Central memory CD4-positive, alpha-beta T cell (primary cell): ENCODE measurements around the gene AOPEP.

Source experiments
- DNase-seq: peaks from one replicate; pipeline ENCODE4 v3.0.0; 2022

The AOPEP gene

DNA sequence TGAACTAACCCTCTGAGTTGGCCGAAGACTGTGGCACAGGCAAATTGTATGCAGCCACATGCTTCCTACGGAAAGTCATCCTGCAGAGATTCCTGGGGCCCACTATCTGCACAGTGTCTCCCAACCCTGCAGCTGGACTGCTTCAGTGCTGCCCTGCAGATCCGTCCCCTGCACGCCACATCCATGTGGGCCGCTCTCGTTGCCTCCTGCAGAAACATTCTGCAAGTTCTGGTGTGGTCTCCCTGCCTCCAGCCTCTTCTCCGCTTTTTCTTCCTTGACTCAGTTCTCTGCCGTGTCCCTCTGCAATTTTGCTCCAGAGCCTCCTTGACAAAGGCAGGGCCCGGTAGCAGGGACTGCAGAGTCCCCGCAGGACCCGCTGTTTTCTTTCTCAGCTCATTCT lies 249.0 kb downstream of the AOPEP start:
- DNase-seq: no peak

DNA sequence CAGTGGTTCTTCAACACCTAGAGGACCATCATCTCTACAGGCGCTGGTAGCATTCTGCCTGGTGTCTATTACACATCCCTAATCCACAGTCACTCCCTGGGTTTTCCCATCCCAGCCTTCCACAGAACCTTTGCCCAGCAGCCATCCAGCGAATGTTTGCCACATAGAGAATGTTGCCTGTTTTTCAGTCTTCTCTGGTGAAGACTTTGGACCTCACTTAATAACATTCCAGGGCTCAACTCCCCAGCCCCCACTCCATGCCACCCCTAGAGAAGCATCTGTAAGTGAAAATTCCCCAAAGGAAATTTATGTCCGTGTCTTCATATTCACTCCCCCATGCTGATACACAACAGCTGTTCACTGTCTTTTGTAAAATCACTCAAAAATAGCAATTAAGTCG lies 249.6 kb downstream of the AOPEP start:
- DNase-seq: no peak

DNA sequence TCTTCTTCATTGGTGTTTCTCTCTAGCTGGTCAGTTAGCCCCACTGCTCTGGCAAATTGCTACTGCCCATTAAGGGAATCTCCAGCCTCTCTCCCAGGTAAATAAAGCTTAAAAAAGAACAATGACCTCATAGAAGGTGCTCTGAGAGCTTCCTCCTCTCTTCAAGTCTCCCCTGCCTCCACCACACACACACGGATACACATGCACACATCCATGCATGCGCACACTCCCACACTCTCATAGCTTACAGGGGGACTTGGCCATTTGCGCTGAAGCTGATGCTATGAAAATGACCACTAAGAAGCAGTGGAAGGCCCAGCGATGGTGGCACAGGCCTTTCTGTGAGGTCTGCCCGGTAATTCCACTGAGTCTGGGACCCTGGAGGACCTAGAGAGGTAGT lies 250.9 kb downstream of the AOPEP start:
- no peak for DNase-seq

DNA sequence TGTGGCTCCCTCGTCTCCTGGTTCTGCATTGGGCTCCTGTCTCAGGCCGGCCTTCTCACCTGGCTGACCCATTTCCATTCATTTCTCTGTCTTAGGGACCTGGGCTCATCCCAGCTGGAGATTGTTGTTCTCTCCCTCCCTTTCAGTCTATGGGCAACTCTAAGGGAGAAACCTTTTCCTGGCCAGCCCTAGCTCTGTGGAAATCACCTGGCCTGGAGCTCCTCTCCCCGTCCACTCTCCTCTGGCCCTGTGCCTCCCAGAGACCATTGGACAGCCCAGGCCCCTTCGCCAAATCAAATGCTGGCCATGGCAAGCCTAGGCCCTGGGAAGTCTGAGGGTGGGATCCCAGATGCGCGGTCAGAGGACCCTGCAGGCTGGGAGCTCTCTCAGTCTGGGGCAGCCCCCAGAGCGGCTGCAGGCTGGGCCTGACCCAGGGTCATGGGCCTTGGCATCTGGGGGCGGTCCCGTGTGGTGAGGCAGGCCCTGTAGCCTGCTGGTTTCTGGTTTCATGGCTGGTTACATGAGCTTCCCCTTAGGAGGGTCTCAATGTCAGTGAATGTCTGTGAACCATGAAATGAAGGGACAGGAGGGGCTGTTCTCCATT lies 253.5 kb downstream of the AOPEP start:
- DNase-seq: no peak

DNA sequence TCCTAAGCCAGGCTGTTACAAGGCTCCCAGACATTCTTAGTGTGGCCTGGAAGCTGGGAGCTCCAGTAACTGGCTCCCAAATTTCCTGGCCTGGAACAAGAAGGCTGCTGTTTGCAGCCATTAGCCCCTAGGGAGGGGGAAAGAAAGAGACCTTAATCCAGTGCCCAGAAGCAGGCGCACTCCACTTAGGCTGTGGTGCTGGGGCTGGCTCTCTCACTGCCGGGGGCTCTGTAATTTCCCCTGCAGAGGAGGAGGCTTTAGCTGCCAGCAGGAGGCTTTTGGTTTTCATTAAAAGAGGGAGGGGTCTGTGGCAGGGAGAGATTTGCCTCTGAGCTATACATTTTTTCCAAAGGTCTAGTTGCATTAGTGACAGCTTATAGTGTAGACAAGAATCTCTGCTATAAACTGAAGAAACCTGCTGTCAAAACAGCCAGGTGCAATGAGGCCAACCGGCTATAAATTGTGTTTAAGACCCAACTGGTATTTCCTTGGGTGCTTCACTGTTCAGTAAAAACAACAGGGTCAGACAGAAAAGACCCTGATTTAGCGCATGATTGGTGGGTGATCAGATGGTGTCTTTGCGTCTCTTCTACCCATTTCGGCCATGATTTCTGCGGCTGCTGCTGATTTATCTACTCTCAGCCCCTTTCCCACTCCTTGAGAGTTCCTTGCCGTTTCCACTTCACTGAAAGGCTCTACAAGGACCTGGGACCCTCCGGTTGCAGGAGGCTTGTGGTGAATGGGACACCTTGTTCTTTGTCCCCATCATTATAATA lies 254.6 kb downstream of the AOPEP start:
- DNase-seq: no peak

DNA sequence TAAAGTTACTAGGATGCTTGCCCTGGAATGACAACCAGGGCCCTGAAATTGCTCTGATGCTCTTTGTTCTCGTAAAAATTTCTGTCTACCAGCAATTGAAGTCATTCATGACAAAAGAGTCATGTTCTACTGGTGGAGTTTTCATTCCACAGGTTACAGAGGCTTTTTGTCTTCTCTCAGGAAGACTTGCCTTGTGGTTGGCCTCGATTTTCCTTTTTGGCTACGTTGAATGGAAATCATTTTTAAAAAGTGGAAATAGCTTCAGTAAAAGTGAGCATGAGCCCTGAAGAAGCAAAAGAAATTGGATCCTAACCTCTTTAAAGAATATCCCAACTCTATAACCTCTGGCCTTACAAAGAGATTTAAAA lies 255.2 kb downstream of the AOPEP start:
- DNase-seq: no peak

DNA sequence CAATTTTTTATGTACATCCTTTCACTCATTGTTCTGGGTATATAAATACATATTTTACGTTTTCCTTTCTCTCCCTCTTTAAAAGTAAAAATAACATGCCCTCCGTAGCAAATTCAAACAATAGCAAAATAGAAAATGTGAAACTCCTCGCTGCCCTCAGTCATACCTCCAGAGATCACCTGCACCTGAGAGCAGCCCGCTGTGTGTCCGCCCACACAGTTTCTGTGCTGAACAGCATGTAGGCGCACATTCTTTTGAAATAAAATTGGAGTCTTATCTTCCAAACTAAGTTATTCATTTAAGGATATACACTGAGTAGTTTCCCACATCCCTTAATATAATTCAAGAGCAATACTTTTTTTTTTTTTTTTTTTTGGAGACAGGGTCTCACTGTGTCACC lies 255.7 kb downstream of the AOPEP start:
- no peak for DNase-seq

DNA sequence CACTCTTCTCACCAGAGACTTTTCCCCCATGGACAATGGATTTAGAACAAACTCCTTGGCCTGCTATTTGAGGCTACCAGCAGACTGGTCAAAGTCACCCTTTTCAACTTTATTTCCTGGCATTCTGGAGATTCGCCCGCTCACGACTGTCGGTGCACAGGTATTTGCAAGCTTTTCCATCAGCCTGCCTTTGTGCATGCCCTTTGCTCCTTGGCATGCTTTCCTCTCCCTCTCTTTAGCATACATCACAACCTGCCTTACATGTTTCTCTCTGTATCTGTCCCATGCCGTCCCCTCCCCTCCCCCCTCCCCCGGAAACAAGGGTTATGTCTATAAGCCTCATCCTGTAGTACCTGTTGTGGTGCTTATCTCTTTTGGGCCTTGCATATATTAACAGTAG lies 257.1 kb downstream of the AOPEP start:
- DNase-seq: no peak

DNA sequence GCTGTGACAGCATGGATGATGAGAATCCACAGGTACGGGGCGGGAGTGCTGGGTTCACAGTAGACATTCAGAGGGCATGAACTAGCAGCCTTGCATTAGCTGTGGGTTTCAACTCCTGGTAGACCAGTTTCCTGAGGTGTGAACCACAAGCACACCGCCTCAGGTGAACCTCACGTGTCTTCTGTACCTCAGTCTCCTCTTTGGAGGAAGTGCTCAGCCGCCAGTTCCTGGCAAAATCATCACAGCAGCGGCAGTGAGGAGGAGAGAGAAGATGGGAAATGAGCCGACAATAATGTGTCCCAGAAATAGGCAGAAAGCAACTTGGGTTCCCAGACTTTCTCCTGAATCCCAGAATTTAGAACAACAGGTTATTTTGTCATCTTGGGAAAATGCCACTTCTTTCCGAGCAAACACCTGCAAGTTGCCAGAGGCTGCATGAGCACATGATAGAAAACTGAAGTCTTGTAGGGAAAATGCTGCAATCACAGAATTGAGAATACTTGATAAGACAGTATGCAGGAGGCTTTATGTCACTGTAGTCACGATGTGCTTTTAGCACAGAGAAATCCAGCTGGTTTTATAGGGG lies 258.5 kb downstream of the AOPEP start:
- peak; percentile 6 for DNase-seq

DNA sequence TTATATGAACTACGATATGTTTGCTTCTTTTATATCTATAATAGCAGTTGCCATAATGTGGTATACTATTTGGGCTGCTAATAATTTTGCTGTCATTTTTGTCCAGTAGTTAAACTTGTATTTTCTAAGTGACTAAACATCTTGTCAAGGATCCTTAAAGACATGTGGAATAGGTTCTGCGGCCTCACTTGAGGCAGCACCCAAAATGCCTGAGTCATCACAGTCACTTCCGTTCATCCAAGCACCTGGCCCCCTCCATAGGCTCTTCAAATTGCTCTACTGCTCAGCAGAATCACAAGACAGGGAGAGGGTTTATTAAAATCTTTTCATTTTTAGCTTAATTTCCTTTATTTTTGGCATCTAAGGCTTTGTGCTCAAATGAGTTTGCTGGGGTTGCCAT lies 259.1 kb downstream of the AOPEP start:
- DNase-seq: no peak

DNA sequence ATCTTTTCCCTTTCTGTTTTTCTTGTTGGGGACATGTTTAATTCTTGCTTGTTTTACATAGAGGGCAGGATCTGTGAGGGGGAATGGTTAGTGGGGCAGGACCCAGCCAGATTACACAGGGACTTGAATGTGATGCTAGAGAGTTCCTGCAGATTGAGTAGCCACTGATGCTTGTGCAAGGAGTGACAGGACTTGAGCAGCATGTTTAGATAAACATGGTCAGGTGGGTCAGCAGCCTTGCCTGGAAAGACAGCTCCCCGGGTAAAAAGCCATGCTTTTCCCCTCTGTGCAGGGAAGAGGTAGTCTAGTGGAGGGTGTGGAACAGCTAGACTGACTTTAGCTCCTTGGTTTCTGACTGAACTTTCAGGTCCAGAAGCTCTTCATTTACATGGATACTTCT lies 261.2 kb downstream of the AOPEP start:
- DNase-seq: no peak

DNA sequence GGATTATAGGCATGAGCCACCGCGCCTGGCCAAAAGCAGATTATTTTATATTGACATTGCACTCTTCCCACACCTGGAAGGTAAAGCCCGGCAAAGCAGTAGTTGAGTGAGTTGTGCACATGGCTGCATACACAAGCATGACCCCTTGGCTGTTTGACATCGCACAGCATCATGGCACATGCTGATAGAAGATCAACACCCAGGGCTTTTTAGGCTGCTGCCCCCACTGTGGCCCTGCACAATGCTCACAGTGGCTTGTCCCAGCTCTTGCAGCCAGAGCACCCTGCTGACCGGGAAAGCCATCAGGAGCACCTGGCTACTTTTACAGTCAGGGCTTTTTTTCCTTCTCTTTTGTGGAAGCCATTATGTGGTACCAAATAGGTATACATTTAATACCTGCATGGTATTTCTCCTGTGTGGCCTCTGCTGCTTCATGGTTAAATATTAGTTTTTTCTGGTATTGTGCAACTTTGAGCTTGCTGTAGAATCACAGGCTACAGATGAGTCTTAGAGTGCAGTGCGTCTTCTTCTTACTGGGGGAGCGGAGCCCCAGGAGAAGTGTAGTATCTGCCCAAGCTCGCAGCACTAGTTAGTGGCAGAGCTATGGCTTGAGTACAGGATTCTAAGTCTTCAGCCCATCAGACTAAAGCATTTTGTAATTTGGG lies 264.5 kb downstream of the AOPEP start:
- no peak for DNase-seq

DNA sequence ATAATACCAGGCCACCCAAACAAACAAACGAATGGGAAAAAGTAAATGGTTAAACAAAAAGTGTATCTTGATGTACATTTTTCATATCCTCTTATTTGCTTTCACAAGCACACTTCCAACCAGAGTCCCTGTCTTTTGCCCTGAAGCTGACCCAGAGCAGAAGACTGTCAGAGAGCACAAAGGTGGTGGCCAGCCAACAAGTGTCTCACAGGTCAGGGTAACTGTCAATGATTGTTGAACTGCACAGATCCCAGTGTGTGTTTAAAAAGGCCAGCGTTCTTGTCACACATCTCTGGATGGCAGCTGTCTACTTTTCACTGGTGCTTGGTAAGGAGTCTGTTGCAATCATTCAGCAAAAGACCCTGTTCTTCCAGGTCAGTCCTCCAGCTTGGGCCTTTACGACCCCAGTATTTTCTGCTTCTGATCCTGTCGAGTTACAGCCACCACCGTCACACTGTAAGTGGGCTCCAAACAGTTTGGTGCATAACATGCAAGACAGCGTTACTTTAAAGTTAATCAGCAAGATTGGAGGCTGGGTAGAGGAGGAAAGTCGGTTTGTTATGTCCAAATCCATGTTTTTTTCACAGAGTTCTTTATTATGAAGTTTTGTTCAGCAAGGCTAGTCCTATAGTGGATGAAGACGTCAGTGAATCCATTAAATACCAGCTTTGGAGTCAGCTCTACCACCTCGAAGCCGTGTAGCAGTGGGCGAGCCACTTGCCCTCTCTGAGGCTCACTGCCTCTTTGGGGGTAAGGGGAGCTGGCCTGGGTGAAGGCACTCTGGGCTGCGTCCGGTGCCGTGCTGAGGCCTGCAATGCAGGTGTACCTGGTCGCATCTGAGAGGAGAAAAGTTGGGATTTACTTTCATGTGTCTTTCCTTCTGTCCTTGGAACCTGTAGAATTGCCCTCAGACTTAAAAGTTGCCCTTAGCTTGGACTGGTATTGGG lies 265.7 kb downstream of the AOPEP start:
- DNase-seq: no peak

DNA sequence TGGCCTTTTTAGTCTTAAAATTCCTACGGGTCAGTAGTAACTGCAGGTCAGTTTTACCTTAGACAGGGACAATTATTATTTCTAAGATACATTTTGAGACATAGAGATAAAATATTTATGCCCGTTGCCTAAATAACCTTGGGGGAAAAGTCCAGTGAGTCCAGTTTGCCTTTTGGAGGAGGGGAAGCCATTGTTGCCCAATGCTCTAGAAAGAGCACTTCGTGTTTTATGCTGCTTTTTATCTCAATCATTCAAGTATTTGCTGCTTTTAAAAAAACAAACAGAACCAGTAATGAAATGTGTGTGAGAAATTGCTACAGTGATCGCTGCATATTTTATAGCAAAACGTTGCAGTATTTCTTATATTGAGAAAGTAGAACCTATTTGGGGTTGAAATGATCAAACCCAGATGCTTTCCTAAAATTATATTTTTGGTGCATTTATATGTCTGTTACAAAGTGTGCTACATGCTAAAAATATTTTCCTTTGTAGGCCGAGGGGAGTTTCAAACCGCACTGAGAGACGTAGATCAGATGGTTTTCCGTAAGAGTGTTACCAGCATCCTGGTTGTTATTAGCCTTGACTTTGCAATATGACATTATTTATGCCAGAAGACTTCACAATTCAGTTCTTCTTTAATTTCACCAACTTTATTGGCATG lies 266.8 kb downstream of the AOPEP start:
- DNase-seq: no peak

DNA sequence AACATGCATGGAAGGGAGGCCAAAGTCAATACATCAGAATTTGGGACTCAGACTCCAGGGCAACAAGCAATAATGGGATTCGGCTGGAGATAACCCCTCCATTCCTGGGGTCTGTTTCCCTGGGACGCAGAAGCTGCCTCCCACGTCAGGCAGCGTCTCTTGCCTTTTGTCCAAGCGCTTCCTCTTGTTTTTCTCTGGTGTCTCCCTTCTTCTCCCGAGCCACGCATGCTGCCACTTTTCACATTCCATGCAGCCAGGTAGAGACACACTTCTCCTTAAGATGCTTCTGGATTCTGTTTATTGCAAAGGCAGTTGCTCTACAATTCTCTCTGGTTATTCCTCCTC lies 267.3 kb downstream of the AOPEP start:
- no peak for DNase-seq

DNA sequence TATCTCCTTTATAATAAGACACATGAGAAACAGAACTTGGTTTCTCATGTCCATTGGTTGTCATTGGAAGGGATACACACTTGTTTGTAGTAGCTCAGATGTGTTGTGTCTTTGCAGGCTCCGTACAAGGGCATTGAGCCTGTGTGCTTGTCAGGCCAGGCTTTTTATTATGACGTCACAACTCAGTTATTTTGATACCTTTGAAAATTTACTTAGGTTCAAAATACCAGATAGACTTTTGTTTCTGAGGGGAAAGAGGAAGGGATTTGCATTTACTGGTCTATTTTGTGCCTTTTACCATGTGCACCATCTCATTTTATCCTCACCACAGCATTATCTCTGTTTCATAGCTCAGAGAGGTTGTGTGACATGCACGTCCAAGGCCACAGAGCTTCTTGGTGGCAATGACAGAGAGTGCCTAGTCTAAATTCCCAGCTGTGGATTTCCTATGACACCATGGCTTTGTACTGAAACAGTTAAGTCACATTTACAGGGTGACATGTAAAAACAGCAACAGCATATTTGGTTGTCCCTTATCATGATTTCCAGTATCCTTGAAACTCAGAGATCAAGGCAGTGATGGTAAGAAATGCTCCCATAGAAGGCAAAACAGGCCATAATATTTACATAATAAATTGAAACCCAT lies 268.7 kb downstream of the AOPEP start:
- DNase-seq: no peak

DNA sequence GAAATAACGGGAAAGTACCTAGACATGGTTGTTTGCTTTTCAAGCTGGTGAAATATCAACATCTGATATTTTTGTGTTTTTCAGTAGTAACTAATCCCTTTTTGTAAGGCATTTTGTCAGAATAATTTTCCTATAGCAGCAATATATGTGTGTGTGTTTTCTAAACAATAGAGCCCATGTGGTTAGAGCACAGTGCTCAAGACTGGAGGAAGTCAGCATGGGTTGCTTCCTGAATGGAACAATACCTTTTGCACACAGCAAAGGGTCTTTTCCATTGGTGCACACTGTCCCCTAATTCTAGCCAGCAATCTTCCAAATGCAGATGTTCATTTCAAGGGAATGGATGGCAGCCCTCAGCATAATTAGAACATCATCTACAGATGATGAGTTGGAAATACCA lies 270.1 kb downstream of the AOPEP start:
- DNase-seq: no peak

DNA sequence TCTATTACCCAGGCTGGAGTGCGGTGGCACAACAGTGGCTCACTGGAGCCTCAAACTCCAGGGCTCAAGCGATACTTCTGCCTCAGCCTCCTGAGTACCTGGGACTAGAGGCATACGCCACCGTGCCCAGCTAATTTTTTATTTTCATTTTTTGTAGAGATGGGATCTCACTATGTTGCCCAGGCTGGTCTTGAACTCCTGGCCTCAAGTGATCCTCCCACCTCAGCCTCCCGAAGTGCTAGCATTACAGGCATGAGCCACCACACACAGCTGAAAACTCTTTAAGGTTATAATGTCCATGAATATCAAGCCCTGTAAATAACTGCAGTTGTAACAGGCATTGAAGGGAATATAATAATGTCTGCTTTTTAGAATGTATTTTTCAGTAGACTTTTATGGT lies 271.2 kb downstream of the AOPEP start:
- DNase-seq: no peak

DNA sequence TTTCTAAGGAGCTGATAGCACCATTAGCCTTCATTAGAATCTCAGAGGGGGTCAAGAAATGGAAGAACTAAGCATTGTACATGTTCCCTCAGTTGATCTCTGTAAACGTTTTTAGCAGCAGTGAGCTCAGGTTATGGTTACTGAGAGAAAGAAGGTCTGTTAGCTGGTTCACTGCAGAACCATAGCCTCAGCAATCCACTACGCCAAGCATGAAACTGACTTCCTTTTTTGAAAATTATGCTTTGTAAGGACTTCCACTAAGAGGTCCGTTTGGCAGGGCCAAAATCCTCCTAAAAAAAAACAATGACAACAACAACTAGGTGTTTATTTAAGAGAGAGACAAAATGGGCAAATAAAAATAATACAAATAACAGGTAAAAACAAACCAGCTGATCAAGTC lies 273.3 kb downstream of the AOPEP start:
- no peak for DNase-seq

DNA sequence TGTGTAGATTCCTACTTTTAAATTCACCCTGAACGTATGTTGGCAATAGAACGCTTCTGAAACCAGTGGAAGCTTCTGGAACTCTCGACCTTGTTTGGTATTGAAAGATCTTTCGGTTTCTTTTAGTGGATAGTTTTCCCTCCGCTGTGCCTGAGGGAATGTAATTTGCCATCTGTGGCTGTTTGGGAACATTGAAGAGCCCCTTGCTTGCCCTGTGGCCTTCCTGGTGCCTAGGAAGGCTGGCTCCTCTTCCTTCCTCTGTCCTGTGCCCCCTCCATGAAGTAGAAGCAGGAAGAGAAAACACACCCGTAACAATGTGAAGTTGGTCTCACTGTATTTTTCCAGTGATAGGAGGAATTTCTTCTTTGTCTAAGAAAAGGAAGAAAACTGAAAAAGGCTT lies 274.3 kb downstream of the AOPEP start:
- DNase-seq: no peak

DNA sequence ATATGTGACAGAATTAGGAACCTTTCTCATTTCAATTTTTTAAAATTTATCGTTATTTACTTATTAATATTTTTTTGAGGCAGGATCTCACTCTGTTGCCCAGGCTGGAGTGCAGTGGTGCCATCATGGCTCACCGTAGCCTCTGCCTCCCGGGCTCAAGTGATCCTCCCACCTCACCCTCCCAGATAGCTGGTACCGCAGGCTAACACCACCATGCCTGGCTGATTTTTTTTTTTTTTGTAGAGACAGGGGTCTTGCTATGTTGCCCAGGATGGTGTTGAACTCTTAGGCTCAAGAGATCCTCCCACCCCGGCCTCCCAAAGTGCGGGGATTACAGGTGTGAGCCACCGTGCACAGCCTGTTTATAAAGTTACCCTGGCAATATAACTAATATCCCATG lies 275.2 kb downstream of the AOPEP start:
- no peak for DNase-seq
